Measurements from ENCODE around the gene KDM4E.
"Not testable (repeated sequence)": the region's sequence is repeated elsewhere in the genome, so short reads cannot be mapped to it uniquely, and the experiment has no call there.

The KDM4E gene

DNA sequence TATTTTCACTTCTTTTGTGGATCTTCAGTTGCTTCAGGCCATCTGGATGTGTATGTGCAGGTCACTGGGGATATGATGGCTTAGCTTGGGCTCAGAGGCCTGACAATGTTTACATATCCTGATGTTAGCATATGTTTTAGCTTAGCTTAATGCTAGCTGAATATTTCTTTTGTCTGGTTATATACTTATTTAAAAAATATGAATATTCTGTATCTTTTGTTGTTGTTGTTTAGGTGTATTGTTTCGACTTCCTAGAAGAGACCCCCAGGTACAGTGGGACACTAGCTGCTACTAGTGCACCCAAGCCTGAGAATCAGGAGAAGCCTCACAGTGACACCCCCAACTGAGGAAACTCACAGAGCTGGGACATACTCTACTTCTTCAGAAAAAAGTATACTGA lies at the start of gene KDM4E:
Gene KDM4E, plus strand, starts transcription at position 301 of the 400 bp plus-strand sequence. CDS start 300 bp downstream, outside the sequence.
- DNase-seq (ENCODE audit: low read depth) = no peak

DNA sequence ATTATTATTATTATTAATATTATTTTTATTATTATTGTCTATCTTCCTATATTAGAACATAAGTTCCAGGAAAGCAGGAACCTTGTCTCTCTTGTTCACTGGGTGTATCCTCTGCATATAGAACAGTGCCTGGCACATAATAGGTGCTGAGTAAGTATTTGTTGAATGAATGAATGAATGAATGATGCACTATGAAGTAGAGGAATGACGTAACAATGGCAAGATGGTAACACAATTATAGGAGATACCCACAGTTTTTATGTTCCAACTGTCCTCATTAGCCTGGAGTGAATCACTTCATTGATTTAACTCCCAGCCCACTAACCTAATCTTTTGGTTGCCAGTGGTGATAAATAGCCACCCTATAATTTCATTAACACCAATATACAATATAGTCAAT lies 49.5 kb upstream of the KDM4E start:
- DNase-seq (ENCODE audit: low read depth) = no peak

DNA sequence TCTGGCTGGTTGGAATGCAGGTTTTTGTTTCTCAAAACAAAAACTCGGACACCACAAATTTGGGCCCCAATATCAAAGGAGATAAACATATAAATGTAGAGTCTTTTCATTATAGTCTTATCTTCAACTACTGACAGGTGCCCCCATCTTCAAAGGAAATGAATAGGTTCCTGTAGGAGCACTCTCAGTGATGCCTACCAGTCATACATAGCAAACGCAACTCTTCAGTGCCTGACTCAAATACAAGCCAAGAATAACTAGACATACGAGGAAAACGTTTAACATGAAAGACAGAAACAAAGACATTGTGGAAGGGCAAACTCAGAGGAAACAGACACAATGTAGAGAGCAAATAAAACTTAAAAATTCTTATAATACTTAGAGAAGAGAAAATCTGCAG lies 37.7 kb upstream of the KDM4E start:
- DNase-seq (ENCODE audit: low read depth) = no peak

DNA sequence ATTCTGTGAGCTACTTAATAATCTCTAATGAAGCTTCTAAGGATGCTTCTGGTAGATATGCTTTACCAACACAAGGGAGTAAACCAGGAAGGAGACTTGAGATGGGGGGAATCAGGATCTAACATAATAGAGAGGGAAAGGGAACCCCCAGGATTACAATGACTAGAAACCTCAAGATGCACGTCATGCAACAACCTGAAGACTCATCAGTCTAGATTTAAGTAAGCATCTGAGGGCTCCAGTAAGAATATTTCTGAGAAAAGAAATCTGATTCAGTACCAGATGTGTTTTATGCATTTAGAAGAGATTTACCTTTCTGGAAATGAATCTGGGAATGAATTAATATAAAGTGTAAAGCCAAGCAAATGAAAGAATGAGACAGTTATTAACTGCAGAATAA lies 36.3 kb upstream of the KDM4E start:
- no peak for DNase-seq (ENCODE audit: low read depth)

DNA sequence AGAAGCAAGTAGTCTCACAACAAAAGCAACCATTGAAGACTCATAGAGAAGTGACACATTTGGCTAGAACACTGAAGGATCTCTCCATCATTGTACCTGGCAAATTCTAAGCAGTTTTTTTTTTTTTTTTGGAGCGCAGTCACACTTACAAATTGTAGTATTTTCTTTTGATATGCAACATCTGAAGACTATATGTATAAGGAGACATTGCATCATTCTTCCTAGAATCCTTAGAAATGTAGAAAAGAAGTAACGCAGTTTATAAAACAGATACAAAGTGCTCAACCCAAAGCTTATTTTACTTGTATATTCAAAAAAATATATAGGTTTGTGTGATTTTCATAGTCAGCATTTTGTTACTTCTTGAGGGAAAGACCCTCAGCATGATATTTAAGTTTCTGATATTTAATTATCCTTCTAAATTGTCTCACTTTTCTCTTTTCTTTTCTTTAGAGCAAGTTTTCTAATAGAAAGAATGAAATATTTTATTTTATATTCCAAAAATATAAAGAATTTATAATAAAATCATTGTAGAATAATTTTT lies 31.6 kb upstream of the KDM4E start:
- no peak for DNase-seq (ENCODE audit: low read depth)

DNA sequence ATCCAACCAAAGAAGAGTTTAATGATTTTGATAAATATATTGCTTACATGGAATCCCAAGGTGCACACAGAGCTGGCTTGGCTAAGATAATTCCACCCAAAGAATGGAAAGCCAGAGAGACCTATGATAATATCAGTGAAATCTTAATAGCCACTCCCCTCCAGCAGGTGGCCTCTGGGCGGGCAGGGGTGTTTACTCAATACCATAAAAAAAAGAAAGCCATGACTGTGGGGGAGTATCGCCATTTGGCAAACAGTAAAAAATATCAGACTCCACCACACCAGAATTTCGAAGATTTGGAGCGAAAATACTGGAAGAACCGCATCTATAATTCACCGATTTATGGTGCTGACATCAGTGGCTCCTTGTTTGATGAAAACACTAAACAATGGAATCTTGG lies 27.6 kb upstream of the KDM4E start:
- no peak for DNase-seq (ENCODE audit: low read depth)

DNA sequence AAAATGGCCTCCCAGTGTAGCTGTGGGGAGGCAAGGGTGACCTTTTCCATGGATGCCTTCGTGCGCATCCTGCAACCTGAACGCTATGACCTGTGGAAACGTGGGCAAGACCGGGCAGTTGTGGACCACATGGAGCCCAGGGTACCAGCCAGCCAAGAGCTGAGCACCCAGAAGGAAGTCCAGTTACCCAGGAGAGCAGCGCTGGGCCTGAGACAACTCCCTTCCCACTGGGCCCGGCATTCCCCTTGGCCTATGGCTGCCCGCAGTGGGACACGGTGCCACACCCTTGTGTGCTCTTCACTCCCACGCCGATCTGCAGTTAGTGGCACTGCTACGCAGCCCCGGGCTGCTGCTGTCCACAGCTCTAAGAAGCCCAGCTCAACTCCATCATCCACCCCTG lies 26.8 kb upstream of the KDM4E start:
- no peak for DNase-seq (ENCODE audit: low read depth)

DNA sequence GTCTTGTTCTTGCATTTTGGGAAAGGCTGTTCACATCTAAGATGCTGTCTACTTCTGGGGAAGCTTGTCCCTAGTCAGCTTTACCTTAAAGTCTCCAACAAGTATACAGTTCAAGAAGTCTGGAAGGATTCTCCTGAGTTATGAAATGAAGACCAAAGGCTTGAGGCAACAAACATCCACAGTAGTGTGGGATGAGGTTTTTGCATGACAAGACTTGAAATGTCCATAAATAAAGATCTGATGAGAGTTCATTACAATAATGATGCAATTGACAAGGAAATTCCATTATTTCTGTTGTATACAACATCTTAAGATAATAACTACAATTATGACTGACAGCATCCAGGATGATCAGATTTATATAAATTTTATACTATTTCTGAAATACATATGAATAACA lies 21.3 kb upstream of the KDM4E start:
- DNase-seq (ENCODE audit: low read depth) = no peak

DNA sequence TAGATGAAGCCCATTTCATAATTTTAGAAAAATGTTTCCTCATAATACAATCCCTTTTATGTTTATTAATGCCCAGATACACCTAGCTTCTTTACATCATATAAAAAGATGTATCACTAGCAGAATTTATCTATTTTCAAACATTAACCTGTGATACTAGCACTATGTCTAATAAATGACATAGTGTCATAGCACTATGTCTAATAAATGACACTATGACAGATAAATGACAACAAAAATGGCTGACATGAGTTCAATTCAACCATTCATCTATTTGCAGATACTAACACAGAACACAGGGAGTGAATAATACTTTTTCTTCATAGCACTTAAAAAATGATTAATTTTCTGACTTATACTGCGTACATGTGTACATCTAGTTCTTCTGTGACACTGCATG lies 19.4 kb upstream of the KDM4E start:
- no peak for DNase-seq (ENCODE audit: low read depth)

DNA sequence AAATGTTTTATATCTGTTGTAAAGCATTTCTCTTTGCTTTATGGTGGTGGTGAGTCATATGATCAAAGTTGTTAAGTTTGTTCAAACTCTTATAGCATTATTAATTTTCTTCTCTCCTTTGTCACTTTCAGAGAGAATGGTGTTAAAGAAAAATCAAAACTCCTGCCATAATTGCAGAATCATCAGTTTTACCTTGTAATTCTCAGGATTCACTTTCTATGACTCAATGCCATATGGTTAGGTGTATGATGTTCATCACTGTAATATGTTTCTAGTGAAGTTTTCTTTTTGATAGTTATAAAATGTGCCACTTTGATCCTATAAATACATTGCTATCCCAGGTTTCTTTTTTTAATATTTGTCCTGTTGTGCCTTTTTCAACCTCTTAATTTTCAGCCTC lies 13.7 kb upstream of the KDM4E start:
- no peak for DNase-seq (ENCODE audit: low read depth)

DNA sequence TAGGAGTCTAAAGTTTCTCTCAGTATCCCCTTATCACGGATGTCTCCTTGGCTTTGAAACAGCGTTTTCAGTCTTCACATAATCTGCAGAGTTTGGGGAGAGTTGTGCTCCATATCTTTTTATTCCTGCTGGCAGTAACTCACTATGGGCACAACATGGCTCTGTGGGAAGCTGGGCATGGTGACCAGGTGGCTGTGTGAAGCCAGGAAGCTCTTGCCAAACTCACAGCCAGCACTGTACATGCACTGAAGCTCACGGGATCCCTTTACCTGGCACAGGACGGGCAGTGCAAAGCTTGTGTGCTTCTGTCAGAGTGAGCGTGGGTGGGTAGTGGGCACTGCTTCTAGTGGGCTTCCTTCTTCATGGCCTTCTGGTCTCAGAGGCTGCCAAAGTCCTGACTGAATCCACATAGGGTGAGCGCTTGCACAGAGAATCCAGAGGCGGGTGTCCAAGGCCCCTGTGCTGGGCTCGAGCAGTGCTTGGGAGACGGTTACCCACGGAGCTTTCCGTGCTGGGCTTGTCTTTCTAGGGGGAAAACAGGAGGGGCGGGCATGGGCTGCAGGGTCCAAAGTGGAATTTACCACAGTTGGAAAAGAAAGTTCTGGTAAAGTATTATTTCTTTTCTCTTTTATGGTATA lies 10.8 kb upstream of the KDM4E start:
- no peak for DNase-seq (ENCODE audit: low read depth)

DNA sequence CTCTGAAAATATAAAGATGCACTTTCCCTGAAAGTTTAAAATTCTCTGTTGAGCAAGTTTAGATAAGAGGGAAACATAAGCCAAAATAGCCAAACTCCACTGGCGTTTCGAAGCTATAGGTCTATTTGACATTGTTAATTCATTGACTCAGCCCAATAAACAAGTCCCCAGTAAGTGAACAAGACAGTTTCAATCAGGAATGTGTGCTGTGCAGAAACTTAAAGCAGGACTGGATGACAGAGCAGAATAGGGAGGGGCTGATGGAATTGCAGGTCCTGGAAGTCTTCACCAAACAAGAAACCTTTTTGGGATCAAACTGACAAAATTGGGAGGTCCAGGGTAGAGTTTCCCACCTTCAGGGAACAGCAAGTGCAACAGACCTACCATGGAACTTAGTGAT lies 8.9 kb upstream of the KDM4E start:
- no peak for DNase-seq (ENCODE audit: low read depth)

DNA sequence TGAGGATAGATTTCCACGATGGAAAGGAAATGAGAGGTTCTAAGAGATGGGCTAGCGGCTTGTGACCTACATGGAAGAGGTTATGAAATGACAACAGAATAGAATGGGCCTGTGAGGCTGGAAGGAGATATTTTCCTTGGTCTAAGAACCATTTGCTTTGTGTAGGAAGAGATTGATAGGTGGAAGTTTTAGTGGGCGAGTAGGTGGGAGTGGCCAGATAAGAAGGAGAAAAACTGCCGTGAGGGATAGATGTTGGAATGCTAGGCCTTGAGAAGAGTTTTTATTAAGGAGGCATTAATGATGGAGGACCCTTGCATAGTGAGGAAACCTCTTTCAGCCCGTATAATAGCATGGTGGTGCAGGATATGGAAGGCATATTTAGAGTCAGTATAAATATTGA lies 3.6 kb upstream of the KDM4E start:
- not testable (repeated sequence) for DNase-seq (ENCODE audit: low read depth)

DNA sequence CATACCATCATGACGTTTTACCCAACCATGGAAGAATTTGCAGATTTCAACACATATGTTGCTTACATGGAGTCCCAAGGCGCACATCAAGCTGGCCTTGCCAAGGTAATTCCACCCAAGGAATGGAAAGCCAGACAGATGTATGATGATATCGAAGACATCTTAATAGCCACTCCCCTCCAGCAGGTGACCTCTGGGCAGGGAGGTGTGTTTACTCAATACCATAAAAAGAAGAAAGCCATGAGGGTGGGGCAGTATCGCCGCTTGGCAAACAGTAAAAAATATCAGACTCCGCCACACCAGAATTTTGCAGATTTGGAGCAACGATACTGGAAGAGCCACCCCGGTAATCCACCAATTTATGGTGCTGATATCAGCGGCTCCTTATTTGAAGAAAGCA lies 536 bp downstream of the KDM4E start:
- not testable (repeated sequence) for DNase-seq (ENCODE audit: low read depth)

DNA sequence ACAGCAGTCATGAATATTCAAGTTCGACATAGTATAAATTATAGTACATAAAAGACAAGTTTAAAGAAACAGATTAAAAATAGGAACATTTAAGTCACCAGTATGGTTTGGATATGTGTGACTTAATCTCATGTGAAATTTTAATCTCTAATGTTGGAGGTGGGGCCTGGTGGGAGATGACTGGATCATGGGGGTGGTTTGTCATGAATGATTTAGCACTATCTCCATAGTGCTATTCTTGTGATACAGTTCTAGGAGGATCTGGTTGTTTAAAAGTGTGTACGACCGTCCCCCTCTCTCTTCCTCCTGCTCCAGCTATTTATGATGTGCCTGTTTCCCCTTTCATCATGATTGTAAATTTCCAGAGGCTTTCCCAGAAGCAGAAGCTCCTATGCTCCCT lies 3.3 kb downstream of the KDM4E start:
- DNase-seq (ENCODE audit: low read depth) = no peak

DNA sequence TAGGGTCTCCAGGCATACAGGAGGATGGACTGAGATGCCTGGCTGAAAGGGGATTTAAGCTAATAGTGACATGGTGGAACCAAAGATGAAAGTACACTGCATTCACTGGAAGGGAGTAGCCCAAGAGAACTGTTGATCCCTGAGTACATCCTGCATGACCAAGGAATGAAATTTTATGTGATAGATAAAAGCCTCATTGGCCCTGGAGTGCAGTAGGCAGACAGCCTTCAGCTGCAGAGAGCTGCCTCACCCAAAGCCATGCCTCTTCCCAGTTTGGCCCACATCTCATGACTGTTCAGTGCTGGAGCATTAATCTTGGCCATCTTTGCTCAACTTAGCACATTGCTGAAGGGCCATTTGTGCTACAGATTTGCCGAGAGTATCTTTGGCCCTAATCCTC lies 8.0 kb downstream of the KDM4E start:
- DNase-seq (ENCODE audit: low read depth) = no peak

DNA sequence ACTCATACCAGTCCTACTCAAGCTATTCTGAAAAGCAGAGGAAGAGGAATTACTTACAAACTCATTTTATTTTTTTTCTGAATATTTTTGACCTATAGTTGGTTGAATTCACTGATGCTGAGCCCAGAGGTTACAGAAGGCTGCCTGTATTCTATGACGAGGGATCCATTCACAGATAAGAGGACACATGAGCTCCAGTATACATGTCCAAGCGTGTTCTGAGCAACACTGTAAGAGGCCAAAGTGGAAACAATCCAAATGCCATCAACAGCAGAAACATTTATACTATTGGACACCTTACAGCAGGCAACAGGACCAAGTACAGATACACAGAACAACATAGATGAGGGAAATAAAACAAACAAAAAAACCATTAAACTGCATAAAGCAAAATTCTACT lies 10.3 kb downstream of the KDM4E start:
- no peak for DNase-seq (ENCODE audit: low read depth)

DNA sequence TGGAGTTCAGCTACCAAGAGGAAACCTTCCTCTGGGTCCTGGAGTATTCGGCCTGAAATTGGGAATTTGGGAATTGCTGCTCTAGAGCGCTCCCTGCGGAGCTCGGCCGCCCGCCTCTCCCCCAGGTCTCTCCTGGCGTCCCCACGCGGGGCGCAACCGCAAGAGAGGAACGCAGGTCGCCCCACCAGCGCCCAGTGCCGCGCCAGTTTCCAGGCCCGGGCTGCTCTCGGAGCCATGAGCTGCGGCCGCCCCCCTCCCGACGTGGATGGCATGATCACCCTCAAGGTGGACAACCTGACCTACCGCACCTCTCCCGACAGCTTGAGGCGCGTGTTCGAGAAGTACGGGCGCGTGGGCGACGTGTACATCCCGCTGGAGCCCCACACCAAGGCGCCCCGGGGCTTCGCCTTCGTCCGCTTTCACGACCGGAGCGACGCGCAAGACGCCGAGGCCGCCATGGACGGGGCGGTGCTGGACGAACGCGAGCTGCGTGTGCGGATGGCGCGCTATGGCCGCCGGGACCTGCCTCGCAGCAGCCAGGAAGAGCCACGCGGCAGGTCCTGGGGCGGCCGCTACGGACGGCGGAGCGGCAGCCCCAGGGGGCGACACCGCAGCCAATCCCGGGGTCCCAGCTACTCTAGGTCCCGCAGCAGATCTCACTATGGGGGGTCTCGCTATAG lies 12.4 kb downstream of the KDM4E start:
- not testable (repeated sequence) for DNase-seq (ENCODE audit: low read depth)

DNA sequence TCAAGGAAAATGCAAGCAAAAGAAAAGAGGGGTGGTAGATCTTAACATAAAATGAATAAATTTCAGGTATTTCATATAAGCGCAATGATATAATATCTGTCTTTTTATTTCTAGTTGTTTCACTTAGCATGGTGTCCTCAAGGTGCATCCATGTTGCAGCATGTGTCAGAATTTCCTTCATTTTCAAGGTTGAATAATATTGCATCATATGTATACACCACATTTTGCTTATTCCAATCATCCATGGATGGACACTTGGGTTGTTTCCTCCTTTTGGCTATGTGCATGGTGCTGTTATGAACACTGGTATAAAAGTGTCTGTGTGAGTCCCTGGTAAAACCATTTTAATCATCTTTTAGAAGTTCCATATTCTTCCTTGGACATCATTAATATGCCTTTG lies 17.2 kb downstream of the KDM4E start:
- DNase-seq (ENCODE audit: low read depth) = no peak

DNA sequence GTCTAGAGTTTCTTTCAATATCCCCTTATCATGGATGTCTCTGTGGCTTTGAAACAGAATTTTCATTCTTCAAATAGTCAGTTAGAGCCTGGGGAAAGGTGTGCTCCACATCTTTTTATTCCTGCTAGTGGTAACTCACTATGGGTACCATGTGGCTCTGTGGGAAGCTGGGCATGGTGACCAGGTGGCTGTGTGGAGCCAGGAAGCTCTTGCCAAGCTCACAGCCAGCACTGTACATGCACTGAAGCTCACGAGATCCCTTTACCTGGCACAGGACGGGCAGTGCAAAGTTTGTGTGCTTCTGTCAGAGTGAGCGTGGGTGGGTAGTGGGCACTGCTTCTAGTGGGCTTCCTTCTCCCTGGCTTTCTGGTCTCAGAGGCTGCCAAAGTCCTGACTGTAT lies 17.8 kb downstream of the KDM4E start:
- no peak for DNase-seq (ENCODE audit: low read depth)

DNA sequence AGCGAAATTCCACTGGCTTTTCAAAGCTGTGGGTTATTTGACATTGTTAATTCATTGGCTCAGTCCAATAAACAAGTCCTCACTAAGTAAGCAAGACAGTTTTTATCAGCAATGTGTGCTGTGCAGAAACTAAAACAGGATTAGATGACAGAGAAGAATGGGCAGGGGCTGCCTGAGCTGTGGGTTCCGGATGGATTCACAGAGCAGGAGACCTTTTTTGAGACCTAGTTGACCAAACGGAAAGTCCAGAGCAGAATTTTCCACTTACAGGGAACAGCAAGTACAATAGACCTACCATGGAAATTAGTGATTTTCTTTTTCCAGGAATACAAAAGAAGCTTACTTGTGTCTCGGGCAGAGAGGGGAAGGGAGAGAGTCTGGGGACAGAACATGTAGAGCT lies 19.0 kb downstream of the KDM4E start:
- no peak for DNase-seq (ENCODE audit: low read depth)

DNA sequence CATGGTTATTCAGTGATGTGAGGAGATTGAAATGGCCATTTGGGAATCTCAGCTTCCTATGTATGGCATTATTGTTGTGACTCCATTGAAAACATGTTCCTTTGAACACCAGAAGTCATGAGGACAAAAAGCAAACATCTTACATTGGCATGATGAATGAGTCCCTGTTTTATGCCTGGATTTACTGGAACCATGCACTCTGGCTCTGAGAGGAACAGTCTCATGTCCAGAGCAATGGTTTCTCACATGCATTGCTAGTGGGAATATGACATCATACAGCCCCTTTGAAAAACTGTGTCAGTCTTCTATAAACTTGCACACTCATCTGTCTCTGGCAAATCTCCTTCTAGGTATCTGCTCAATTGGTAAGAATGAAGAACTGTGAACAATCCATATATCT lies 20.8 kb downstream of the KDM4E start:
- DNase-seq (ENCODE audit: low read depth) = no peak

DNA sequence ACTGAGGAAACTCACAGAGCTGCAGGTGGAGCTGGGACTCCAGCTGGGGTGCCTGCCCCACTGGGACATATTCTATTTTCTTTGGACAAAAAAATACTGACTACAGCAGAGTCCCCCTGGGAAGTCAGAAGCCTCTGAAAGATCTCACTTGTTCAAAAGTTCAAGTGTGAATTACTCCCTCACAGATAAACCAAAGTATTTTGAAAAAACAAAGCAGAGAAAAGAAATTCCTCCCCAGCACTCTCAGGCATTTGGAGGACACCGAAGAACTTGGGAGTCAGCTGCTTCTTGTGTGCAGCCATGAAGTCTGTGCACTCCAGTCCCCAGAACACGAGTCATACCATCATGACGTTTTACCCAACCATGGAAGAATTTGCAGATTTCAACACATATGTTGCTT lies 24.1 kb downstream of the KDM4E start, which contains the start of gene KDM4F:
Gene KDM4F, plus strand, starts transcription at position 301 of the 400 bp plus-strand sequence.
- DNase-seq (ENCODE audit: low read depth) = not testable (repeated sequence)

Measured in stimulated activated CD4-positive, alpha-beta T cell treated with anti-CD3 and anti-CD28 coated beads, Interleukin-2, amount 100 ng/mL, for 4 hours (primary cell).